Measurements from ENCODE around the gene PLA2R1. TPM values are rescaled to one million over a fixed set of nuclear protein-coding genes. Genes with fewer than 3 reads are reported as not detected.

The PLA2R1 gene
- total RNA-seq = 10 to 100 TPM; 15.8 to 33.8 (median 20.5) TPM
- 10 to 100 TPM in 1 of 2 donors, 1 to 10 TPM in 1; 9.9 to 16.6 TPM for polyA plus RNA-seq
- long read RNA-seq, donor 1, partial matches to known transcripts = 4 of 13 reads
- long read RNA-seq, donor 1, other reads (novel, unspliced or antisense) = 9 of 13 reads
- long read RNA-seq, donor 2 = 0 reads
- long read RNA-seq, donor 3, full-length matches to known transcripts = 2 of 17 reads
- long read RNA-seq, donor 3, partial matches to known transcripts = 4 of 17 reads
- long read RNA-seq, donor 3, other reads (novel, unspliced or antisense) = 11 of 17 reads

DNA sequence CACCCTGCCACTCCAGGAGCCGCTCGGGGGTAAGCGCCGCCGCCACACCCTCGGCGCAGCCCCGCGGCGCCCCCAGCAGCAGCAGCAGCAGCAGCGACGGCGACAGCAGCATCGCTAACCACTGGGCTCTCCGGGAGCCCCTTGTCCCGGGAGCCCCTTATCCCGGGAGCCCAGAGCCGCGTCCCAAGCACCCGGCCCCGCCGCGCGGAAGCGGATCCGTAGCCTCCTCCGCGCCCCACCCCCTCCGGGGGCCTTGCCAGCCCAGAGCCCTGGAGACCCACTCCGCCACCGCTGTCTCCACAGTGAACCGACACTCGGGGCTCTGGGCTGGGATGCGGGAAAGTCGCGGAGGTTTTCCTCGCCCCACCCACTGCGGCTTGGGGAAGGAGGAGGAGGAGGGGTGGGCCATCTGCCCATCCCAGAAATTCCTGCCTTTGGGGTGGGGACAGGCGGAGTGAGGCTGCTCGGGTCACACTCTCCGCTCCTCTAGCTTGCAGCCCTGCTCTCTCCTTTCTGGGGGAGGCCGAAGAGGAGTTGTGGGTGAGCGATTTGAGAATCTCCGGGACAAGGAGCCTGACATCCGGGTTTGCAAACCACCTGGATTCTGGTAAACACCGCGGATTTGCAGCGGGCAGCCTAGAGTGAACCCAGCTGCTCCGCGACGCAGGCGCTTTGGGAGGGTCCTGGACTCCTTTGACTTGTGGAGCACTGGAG lies at the start of gene PLA2R1:
TSS of gene PLA2R1 (minus strand) at position 324 of the 714 bp plus-strand sequence. CDS start at position 112, 212 bp downstream.
- intact Hi-C loops (cut with DNase I) = no loop called here
- no peaks in the 10 kb centered on the region for H3K9me3 ChIP-seq
- peak within 1 kb of the TSS; percentile 88 for H3K4me3 ChIP-seq
- no peaks in the 10 kb centered on the region for H3K27me3 ChIP-seq
- no peaks in the 10 kb centered on the region for H3K36me3 ChIP-seq
- TF ChIP-seq EP300 (IDR thresholded peaks at IDR 0.05) (no peak), POLR2A (IDR thresholded peaks at IDR 0.05) (no peak)
- TF ChIP-seq, protein P1, sequence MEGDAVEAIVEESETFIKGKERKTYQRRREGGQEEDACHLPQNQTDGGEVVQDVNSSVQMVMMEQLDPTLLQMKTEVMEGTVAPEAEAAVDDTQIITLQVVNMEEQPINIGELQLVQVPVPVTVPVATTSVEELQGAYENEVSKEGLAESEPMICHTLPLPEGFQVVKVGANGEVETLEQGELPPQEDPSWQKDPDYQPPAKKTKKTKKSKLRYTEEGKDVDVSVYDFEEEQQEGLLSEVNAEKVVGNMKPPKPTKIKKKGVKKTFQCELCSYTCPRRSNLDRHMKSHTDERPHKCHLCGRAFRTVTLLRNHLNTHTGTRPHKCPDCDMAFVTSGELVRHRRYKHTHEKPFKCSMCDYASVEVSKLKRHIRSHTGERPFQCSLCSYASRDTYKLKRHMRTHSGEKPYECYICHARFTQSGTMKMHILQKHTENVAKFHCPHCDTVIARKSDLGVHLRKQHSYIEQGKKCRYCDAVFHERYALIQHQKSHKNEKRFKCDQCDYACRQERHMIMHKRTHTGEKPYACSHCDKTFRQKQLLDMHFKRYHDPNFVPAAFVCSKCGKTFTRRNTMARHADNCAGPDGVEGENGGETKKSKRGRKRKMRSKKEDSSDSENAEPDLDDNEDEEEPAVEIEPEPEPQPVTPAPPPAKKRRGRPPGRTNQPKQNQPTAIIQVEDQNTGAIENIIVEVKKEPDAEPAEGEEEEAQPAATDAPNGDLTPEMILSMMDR (IDR thresholded peaks at IDR 0.05) = no peak
- peak within 1 kb of the TSS; percentile 6 to 54 for H3K27ac ChIP-seq
- 0 to 1% (median 0%) methylated on average over 40 to 52 of the region's 52 CpGs for WGBS, 3 donors
- DNase-seq = peak; percentile 61 to 78 (median 68)
- peaks cover 8% of the 10 kb centered on the region for H3K4me1 ChIP-seq (ENCODE audit: insufficient read depth)

DNA sequence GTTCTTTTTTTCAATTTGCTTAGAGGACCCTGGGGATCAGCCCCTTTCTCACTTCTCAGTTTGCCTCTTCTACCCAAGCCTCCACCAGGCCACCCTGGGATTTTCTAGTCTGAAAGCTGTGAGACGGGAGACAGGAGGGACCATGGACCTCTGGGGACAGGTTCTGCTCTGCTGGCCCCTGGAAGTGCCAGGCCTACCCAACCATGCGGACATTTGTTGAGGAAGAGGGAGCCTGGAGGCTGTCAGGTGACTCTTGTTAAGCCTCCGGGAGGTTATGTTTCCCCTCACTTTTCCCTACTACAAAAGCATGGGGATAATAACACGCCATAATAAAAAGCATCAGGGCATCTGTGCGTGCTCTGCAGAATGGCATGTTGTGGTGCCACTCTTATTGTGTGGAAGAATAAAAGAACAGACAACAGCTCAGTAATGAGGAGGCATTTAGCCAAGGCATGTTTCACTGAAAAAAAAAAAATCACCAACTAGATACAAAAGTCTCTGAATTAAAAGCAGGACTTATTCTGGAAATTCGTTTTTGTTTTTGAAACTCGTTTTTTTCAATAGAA lies 48.3 kb upstream of the PLA2R1 start:
- Histone ChIP-seq H3K4me3 (no peak overlapping the region), H3K4me1 (ENCODE audit: insufficient read depth) (no peaks in the 10 kb centered on the region), H3K36me3 (no peaks in the 10 kb centered on the region), H3K9me3 (no peaks in the 10 kb centered on the region), H3K27me3 (no peaks in the 10 kb centered on the region), H3K27ac (no peak overlapping the region)
- DNase-seq = no peak
- WGBS, 3 donors = 92 to 95% (median 93%) methylated on average over 7 of the region's 7 CpGs
- TF ChIP-seq POLR2A (IDR thresholded peaks at IDR 0.05) = no peak
- TF ChIP-seq, protein P1 (IDR thresholded peaks at IDR 0.05) = no peak
- no peak for TF ChIP-seq EP300 (IDR thresholded peaks at IDR 0.05)
- intact Hi-C loops (cut with DNase I) = loop anchor here in 2 of 4 donors (10.0 kb wide), 2 partner anchors 154 to 884 kb away; no protein-coding TSS in a partner anchor

DNA sequence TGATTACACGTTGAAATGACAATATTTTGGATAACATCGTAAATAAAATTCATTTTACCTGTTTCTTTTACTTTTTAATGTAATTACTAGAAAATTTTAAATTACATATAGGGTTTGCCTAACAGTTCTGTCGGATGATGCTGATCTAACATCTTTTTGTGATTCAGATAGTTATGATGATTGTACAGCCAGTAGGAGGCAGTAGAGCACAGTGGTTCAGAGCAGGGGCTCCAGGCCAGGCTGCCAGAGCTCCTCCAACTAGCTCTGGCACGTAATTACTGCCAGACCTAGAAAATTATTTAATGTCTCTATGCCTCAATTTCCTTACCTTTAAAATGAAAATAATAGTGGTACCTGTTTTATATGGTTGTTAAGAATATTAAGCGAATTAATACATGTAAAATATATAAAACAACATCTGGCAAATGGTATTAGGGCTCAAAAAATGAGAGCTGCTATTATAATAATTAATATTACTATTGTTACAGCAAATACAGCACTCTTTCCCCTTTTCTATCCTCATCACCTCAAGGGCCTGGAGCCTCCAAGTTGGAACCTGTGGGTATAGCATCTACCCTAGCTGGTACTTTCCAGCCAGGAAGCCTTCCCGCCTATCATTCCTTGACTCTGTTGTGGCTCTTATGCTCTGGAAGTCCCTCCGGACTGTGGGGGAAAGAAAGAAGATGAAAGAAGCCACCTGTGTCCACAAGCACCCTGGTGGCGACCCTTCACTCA lies 47.7 kb upstream of the PLA2R1 start:
- intact Hi-C loops (cut with DNase I) = loop anchor here in 2 of 4 donors (10.0 kb wide), 2 partner anchors 155 to 885 kb away; no protein-coding TSS in a partner anchor
- no peak for TF ChIP-seq POLR2A (IDR thresholded peaks at IDR 0.05)
- TF ChIP-seq, protein P1 (IDR thresholded peaks at IDR 0.05) = peak; percentile 74 to 91 (median 77)
- no peak for TF ChIP-seq EP300 (IDR thresholded peaks at IDR 0.05)
- Histone ChIP-seq H3K27me3 (no peaks in the 10 kb centered on the region), H3K36me3 (no peaks in the 10 kb centered on the region), H3K4me1 (ENCODE audit: insufficient read depth) (no peaks in the 10 kb centered on the region), H3K9me3 (no peaks in the 10 kb centered on the region), H3K27ac (no peak overlapping the region), H3K4me3 (no peak overlapping the region)
- DNase-seq = peak; percentile 64 to 76 (median 69)
- WGBS, 3 donors = 52 to 54% (median 52%) methylated on average over 8 of the region's 8 CpGs

DNA sequence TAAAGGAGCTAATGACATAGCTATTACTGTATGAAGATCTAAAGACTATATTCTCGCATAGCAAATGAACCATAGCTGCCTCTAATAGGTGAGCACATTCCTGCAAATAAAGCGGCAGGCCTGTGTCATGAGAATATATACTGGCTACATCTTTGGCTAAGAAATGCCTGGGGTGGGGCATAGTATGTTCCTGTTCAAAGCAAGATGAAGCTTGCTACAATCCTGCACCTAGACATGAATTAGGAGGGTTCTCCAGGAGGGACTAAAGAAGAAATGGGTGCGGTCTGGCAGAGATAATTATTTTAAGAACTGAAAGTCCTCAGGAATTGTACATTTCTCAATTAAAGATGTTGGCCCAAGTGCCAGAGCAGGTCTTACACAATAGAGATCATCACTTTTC lies 46.8 kb upstream of the PLA2R1 start:
- Histone ChIP-seq H3K27ac (no peak overlapping the region), H3K4me1 (ENCODE audit: insufficient read depth) (no peaks in the 10 kb centered on the region), H3K4me3 (no peak overlapping the region), H3K27me3 (no peaks in the 10 kb centered on the region), H3K36me3 (no peaks in the 10 kb centered on the region), H3K9me3 (no peaks in the 10 kb centered on the region)
- intact Hi-C loops (cut with DNase I) = loop anchor here in 1 of 4 donors (10.0 kb wide), 1 partner anchor 886 kb away; no protein-coding TSS in a partner anchor
- TF ChIP-seq POLR2A (IDR thresholded peaks at IDR 0.05) (no peak), EP300 (IDR thresholded peaks at IDR 0.05) (no peak)
- TF ChIP-seq, protein P1 (IDR thresholded peaks at IDR 0.05) = no peak
- WGBS, 3 donors = 89 to 94% (median 91%) methylated on average over 3 of the region's 3 CpGs
- DNase-seq = no peak

Data from ovary (tissue), 10 donors.